ENCODE results near the gene ZNF184. TPM values are rescaled to one million over a fixed set of nuclear protein-coding genes. Genes with fewer than 3 reads are reported as not detected.

The ZNF184 gene
- total and polyA plus RNA-seq, 9 of the 15 experiments (the other 6 are each of a cell fraction or from before 2014, with no cell fraction given) = 7.6 to 22.2 (median 12.8) TPM

DNA sequence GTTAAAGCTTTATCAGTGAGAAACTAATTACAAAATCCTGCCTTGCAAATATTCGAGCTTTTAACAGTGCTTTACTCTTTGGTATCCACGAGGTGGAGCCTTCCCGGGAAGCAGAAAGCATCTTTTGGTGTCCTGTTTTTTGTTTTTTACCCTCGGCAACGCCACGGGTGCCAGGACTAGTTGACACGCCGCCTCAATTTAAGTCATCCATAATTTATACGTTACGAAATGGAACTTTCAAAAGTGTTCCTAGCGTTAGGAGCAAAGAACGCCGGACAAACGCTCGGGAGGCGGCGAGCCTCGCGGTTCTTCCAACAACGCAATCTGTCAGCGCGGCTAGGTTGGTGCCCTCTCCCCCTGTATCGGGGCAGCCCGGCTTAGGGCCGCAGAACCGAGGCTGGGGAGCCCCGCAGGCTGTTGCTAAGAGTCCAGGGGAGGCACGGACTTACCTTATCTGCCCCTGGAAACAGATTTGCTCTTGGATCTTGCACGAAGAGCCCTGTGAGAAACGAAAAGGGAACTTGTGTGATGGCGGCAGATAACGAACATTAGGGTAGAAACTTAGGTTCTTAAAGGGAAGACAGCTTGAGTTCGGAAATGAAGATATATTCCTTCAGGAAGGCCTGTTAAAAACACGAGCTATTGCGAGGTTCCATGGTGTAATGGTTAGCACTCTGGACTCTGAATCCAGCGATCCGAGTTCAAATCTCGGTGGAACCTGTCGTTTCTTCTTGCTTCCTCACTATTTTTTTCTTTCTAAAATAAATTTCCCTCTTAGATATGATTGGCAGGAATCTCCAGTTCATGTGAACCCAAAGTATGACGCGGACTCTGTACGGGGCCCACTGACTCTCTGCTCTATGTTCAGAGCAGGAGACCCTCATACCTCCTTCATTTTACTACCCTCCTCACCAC is 46.2 kb upstream of the ZNF184 start (continued):
- TF ChIP-seq ZKSCAN1 (IDR thresholded peaks at IDR 0.05; ENCODE audit: low read depth, low read length) = peak; percentile 53; the same call in 1 of the 2 replicates
- no peak for TF ChIP-seq ZNF197 (CRISPR knock-in tag; IDR thresholded peaks at IDR 0.05; ENCODE audit: low read depth)
- TF ChIP-seq SMARCA4 (IDR thresholded peaks at IDR 0.05) = peak; percentile 60
- no peak; the same call in 1 of the 2 replicates for TF ChIP-seq TAL1 (IDR thresholded peaks at IDR 0.05)
- no peak for TF ChIP-seq MCM3 (IDR thresholded peaks at IDR 0.05)
- TF ChIP-seq, protein P1, sequence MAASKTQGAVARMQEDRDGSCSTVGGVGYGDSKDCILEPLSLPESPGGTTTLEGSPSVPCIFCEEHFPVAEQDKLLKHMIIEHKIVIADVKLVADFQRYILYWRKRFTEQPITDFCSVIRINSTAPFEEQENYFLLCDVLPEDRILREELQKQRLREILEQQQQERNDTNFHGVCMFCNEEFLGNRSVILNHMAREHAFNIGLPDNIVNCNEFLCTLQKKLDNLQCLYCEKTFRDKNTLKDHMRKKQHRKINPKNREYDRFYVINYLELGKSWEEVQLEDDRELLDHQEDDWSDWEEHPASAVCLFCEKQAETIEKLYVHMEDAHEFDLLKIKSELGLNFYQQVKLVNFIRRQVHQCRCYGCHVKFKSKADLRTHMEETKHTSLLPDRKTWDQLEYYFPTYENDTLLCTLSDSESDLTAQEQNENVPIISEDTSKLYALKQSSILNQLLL (CRISPR knock-in tag; IDR thresholded peaks at IDR 0.05; ENCODE audit: borderline replicate concordance) = no peak
- TF ChIP-seq, protein P2, sequence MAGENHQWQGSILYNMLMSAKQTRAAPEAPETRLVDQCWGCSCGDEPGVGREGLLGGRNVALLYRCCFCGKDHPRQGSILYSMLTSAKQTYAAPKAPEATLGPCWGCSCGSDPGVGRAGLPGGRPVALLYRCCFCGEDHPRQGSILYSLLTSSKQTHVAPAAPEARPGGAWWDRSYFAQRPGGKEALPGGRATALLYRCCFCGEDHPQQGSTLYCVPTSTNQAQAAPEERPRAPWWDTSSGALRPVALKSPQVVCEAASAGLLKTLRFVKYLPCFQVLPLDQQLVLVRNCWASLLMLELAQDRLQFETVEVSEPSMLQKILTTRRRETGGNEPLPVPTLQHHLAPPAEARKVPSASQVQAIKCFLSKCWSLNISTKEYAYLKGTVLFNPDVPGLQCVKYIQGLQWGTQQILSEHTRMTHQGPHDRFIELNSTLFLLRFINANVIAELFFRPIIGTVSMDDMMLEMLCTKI (IDR thresholded peaks at IDR 0.05; ENCODE audit: partially characterized antibody) = no peak
- TF ChIP-seq CHD1 (IDR thresholded peaks at IDR 0.05; ENCODE audit: low read length) = peak; percentile 60
- 0 out of 2 replicates have a peak, but pooled peaks have one; percentile 18 for TF ChIP-seq DIDO1 (tag; IDR thresholded peaks at IDR 0.05; ENCODE audit: low read depth)
- TF ChIP-seq TAF9B (IDR thresholded peaks at IDR 0.05; ENCODE audit: partially characterized antibody) = no peak
- TF ChIP-seq SMAD1 (IDR thresholded peaks at IDR 0.05; ENCODE audit: low read depth, low read length, partially characterized antibody) = peak; percentile 52
- TF ChIP-seq, protein P3, sequence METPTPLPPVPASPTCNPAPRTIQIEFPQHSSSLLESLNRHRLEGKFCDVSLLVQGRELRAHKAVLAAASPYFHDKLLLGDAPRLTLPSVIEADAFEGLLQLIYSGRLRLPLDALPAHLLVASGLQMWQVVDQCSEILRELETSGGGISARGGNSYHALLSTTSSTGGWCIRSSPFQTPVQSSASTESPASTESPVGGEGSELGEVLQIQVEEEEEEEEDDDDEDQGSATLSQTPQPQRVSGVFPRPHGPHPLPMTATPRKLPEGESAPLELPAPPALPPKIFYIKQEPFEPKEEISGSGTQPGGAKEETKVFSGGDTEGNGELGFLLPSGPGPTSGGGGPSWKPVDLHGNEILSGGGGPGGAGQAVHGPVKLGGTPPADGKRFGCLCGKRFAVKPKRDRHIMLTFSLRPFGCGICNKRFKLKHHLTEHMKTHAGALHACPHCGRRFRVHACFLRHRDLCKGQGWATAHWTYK (CRISPR knock-in tag; IDR thresholded peaks at IDR 0.05) = 0 out of 2 replicates have a peak, but pooled peaks have one; percentile 43
- no peak for TF ChIP-seq EWSR1 (IDR thresholded peaks at IDR 0.05; ENCODE audit: borderline replicate concordance, low read depth, partially characterized antibody)
- TF ChIP-seq RFX5 (IDR thresholded peaks at IDR 0.05; ENCODE audit: low read depth, low read length) = no peak; the same call in 1 of the 2 replicates
- TF ChIP-seq NELFE (IDR thresholded peaks at IDR 0.05; ENCODE audit: insufficient read depth, insufficient read length) = no peak
- peak; percentile 86; the same call in 1 of the 2 replicates for TF ChIP-seq ADNP (tag; IDR thresholded peaks at IDR 0.05)
- no peak; the same call in 1 of the 2 replicates for TF ChIP-seq THRAP3 (IDR thresholded peaks at IDR 0.05; ENCODE audit: borderline replicate concordance)
- TF ChIP-seq CREM (IDR thresholded peaks at IDR 0.05; ENCODE audit: low read depth) = peak; percentile 24; the same call in 1 of the 2 replicates
- TF ChIP-seq ZNF133 (CRISPR knock-in tag; IDR thresholded peaks at IDR 0.05) = no peak
- TF ChIP-seq SRSF3 (IDR thresholded peaks at IDR 0.05; ENCODE audit: insufficient read depth, low read length) = no peak
- TF ChIP-seq, protein P4, sequence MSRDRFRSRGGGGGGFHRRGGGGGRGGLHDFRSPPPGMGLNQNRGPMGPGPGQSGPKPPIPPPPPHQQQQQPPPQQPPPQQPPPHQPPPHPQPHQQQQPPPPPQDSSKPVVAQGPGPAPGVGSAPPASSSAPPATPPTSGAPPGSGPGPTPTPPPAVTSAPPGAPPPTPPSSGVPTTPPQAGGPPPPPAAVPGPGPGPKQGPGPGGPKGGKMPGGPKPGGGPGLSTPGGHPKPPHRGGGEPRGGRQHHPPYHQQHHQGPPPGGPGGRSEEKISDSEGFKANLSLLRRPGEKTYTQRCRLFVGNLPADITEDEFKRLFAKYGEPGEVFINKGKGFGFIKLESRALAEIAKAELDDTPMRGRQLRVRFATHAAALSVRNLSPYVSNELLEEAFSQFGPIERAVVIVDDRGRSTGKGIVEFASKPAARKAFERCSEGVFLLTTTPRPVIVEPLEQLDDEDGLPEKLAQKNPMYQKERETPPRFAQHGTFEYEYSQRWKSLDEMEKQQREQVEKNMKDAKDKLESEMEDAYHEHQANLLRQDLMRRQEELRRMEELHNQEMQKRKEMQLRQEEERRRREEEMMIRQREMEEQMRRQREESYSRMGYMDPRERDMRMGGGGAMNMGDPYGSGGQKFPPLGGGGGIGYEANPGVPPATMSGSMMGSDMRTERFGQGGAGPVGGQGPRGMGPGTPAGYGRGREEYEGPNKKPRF (IDR thresholded peaks at IDR 0.05; ENCODE audit: low read depth, low read length) = no peak
- TF ChIP-seq ZFP1 (CRISPR knock-in tag; IDR thresholded peaks at IDR 0.05) = no peak
- TF ChIP-seq SMAD2 (IDR thresholded peaks at IDR 0.05; ENCODE audit: low read depth, low read length) = no peak

Measured in K562 (cell line).